SH-SY5Y (cell line): ENCODE data around the gene ZNRF2.

Experiments used
- GATA2 ChIP-seq: IDR thresholded peaks from 2 replicates; pipeline ENCODE4 v1.6.1; 2011; ENCODE audit warnings: mild to moderate bottlenecking, low read depth, low read length
- GATA3 ChIP-seq: IDR thresholded peaks from 2 replicates; pipeline ENCODE4 v1.6.1; 2011; ENCODE audit warnings: low read depth, mild to moderate bottlenecking, low read length, moderate library complexity

GRCh38 chr7:30367561-30367960 lies 83.2 kb downstream of the ZNRF2 start:
- TF ChIP-seq GATA2 (no peak), GATA3 (no peak)
